IPS DF 4.7 (cell line): ENCODE results near the gene CLTCL1.

ENCODE experiments used
- DNase-seq: peaks from one replicate; pipeline ENCODE4 v3.0.0-alpha.2; 2013; ENCODE audit warnings: low spot score; ENCODE audit errors: extremely low read depth

Gene CLTCL1

DNA sequence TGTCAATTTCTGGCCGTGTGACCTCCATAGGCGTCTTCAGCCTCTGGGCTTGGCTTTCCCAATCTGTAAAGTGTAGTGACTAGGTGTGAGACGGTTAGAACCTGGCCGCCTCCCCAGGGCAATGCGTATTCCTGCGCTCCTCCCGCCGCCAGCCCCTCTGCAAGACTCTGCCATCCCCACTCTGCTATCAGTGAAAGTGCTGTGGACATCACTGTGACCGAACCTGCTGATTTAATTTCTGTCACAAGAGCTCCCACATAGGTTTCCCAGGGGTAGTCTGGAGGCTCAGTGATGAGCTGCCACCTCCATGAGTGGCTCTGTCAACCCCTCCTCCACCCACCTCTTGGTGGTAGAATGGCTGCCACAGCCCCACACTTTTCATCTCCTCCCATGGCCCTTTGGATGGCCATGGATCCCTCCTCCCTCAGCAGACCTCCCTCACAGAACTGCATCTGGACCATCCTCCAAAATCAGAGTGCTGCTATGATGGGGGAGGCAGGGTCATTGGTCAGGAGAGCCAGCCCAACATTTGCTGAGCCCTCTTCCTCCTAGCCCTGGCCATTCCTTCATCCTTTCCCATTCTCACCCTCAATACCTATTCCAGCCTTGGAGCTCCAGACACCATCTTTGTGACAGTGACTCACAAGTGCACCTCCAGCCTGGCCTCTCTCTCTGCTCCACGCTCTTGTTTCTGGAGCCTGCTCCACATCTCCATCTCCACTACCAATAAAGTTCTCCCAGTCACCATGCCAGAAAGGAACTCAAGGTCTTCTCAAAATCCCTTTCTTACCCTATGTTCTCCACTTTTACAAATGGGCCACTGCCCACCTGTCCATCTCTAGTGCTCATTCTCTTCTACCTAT is 140.0 kb downstream of the CLTCL1 start:
- DNase-seq = no peak

DNA sequence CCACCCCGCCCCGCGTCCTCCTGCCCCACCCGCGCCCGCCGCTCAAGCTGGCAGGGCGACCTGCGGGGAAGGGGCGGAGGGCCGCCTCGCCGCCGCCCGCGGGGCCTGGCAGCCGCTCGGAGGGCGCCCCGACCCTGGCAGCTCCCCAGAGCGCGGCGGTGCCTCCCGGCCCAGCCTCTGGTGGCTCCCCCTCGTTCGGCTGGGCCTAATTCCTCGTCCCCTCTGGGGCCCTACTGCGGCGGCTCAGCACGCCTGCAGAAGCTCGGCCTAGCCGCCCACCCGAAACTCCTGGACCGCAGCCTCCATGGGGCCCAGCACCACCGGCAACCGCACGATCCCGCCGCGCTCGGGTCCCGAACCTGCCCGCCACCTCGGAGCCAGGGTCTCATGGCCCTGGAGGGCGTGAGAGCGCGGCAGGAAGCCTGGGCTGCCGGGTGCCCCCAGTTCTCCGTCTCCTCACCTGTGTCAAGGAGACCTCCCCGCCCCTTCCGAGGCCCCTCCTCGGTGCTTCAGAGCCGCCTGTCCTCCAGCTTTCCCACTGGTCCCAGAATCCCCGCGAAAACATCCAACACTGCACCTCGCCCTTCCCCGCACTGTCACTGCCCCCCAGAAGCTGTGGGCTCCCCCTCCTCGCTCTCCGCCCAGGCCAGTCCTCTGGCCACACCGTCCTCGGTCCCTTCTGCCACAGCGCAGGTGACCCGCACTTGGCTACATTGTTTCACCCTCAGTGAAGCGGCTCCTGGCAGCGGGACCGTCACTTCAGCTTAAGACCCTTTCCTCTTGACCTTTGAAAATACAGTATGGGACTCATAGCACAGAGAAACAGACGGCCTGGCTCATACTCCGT is 140.8 kb downstream of the CLTCL1 start:
- no peak for DNase-seq

DNA sequence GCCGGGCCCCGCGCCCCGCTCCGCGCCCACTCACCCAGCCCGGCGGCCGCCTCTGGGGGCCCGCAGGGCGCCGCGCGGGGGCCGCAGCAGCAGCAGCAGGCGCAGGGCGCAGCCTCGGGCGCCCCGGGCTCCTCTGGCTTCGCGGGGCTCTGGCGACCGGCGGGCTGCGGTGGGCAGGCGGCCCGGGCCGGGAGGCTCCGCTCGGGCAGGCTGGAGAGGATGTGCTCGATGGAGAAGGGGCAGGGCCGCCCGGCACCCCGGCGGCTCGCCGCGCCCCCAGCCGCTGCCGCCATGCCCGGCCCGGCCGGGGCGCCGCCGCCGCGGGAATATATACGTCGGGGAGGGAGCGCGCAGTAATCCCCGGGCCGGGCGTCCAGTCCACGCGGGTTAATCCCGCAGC is 141.5 kb downstream of the CLTCL1 start, which contains the start of gene GSC2:
GSC2 (minus strand) TSS at position 302 of the 400 bp plus-strand sequence; CDS start at position 293, 9 bp downstream.
- no peak for DNase-seq

DNA sequence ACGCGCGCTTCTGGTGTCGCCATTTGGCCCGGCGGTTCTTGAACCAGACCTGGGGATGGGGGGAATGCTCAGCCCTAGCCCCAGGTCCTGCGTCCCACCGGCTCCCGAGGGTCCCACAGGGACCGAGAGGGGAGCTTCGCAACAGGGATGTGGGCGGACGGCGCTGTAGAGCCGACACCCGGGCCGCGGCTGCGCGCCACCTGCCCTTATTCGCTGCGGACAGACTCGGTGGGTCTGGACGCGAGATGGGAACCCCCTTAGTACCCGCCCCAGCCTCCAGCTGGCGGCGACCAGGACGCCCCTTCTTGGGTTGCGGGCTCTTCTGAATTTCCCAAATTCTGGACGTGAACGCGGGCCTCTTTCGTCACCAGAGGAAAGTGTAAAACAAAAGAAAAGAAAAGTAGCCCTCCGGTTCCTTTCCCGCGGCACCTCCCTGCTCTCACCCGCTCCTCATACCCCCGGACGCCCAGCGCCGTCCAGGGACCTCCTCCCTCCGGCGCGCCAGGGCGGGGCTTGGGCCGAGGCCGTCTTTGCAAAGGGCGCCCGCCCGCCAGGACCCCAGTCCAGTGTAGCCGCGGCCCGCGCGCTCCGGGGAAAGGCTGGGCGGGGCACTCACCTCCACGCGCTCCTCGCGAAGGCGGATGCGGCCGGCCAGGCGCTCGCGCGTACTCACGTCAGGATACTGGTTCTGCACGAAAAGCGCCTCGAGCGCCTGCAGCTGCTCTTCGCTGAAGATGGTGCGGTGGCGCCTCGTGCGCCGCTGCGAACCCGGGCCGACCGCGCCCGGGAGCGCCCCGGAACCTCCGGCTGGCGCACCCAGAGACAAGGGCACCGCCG is 142.3 kb downstream of the CLTCL1 start:
- DNase-seq = no peak

DNA sequence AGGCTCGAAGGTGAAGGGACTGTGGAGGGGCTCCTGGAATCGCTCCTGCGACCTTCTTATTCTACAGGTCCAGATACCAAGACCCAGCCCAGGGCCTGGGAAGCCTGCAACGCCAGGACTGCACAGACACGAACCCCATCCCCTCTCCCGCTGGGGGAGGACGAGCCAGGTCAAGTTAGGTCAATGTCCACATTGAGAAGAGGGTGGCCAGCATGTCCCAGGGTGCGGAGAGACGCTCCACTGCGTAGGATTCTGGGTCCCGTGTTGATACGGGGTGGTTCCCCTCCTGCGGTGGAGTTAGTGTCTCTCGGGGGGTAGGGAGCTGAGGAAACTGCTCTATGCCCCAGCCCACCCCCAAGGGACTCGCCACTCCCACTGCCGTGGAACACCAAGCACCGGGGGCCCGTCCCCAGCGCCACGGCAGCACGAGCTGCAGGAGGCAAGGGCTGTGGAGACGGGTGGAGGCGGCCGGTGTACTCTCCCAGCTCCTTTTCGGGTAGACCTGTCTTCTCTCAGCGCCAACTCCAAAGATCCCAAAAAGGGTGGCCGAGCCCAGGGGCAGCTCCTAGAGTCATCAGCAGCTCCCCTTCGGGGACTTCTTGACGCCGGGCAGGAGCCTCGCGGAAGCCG is 143.0 kb downstream of the CLTCL1 start:
- no peak for DNase-seq

DNA sequence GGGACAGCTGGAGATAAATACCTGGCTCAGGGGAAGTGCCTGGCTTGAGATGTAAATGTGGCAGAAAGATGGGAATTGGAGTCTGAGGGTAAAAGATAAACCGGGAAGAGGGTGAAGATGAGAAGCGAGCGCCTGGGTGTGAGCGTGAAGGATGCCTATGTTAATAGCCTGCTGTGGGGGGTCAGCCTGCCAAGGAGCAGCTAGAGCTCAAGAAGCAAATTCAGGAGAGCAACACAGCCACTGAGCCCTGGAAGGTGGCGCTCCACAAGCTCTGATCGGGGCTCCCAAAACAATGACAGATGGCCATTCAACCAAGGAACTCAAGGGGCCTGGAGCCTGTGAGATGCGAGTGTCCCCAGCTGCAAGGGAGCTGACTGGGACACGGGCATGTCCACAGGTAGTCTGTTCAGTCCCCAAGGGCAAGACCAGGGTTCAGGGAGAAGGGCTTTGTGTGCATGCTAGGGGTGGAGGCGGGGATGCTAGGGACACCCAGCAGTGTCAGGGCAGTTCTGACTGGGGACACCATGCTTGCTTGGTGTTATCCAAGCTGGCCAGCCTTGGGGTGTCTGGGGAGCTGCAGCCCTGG is 144.2 kb downstream of the CLTCL1 start:
- DNase-seq = no peak

DNA sequence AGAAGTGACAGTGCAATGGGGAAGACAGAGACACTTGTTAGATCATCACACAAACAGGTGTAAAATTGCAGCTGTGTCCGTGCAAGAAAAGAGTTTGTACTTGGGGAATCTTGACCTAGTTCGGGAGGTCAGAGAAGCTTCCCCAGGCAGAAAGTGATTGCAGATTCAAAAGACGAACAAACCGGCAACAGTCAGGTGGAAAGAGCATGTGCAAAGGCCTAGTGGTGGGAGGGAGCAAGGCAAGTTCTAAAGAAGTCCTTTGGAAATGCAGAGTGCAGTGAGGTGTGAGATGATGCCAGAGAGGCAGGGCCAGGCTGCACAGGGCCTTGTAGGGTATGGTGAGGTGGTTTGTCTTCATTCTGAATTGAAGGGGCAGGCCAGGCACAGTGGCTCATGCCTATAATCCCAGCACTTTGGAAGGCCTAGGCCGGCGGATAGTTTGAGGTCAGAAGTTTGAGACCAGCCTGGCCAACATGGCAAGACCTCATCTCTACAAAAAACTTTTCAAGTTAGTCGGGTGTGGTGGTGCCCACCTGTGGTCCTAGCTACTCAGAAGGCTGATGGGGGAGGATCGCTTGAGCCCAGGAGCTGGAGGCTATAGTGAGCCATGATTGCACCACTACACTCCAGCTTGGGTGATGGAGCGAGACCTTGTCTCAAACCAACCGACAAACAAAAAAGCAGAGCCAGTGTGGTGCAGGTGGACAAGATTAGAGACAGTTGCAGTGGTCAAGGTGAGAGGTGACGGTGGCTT is 145.1 kb downstream of the CLTCL1 start:
- DNase-seq = no peak

DNA sequence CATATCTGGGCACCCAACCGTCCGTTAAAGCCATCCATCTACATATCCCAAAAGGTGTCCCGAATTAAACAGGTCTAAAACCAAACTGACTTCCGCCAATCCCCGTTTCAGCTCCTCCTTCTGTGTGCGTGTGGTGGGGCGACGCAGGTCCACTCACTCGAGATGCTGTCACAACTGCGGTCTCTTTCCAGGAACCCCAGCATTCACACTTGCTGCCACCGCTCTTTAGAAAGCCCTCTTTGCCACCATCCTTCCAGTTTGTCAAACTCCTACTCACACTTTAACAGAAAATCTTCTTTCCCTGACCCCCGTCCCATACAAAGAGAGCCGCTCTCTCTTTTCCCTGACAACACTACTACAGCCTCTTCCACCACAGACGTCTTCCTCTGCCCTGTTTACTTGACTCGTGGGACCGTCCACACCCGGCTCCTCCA is 147.5 kb downstream of the CLTCL1 start:
- no peak for DNase-seq

DNA sequence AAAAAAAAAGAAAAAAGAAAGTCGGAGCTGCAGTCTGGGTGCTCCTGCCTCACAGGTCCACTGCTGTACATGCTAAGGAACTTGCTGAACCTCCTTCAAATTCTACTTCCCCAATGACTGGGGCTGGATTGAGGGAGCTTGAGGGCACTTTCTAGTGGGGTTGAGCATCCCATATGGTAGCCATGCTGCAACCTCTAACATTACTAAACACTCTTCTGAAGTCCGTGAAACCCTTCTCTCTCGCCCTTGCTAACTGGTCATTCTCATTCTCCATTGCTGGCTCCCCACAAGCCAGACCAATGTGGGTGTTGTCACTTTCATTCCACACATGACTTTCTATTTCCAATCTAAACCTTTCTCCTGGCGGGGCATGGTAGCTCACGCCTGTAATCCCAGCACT is 148.3 kb downstream of the CLTCL1 start:
- no peak for DNase-seq

DNA sequence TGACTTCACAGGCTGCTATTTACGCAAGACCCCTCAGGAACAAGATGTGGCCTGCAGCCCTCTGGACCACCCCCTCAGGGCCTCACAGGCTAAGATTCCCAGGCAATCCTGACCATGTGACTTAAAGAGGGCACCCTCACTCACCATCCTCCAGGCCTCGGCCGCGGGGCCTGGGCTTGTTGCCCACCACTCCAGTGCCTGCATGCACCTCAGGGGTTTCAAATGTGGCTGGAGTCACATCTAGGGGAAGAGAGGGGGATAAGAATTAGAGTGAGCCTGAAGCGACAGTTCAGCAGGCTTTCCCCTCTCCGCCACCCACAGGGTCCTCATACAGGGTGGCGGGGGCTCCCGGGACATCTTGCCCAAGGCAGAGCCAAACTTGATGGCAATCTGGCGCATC is 149.1 kb downstream of the CLTCL1 start:
- DNase-seq = no peak

DNA sequence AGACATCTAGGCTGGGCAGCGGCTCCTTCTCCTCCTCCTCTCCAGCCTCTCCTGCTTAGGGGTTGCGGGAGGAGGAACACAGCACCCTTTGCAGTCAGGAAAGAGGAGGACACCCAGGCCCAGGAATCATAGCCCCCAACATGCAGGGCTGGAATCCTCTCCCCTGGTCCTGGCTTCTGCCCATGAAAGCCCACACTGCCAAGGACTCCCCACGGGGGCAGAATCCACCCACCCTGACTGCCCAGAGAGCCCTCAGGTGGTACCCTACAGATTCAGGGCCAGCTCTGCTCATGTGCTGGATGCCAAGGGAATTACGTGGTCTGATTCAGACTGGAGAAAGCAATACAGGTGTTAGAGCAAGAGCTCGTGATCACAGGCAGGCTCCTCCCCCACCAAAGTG is 151.5 kb downstream of the CLTCL1 start:
- DNase-seq = no peak

DNA sequence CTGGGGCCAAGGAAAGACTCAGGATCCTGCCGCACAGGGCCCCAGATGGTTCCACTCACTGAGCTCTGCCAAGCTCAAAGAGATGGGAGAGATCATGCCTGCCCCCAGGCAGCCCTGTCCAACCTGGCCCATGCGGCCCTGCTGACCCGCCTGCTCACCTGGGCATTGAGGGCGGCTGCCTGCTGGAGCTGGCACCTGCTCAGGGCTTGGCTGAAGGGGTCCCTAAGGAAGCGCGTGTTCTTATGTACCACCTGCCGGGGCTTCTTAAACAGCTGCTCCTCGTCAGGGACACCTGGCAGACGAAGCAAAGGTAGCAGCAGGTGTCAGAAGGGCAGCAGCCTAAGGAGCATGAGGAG is 152.5 kb downstream of the CLTCL1 start:
- DNase-seq = no peak

DNA sequence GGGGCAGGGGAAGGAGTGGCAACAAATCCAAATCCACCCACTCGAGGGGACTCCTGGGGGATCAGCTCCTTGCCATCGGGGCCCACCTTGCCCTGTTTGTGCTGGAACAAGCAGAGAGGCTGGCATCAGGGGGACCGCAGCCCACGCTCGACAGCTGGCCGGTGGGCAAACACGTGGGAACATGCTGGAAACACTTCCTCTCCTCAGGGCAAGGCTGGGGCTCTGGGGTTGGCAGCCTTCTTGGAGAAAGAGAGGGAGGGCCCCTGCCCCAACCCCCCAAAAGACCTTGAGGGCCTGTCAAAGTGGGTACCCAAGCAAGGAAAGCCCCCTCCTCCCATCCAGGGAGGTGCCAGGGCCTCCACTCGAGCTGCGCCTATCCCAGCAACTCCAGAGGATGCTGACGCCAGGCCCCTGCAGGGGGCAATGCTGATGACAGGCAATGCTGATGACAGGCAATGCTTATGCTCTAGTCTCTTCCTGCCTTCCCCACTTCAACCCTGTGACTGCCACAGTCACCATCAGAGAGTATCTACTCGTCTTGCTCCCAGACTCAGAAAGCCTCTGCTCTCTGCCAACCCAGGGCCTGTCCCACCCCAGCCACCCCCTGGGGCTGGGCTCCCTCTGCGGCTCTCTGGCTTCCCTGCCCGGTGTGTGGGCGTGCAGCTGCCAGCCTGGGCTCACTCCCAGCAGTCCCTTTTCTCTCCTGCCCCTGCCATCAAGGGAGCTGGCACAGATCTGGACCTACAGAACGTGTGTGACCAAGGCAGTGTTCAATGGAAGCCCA is 153.1 kb downstream of the CLTCL1 start:
- no peak for DNase-seq

DNA sequence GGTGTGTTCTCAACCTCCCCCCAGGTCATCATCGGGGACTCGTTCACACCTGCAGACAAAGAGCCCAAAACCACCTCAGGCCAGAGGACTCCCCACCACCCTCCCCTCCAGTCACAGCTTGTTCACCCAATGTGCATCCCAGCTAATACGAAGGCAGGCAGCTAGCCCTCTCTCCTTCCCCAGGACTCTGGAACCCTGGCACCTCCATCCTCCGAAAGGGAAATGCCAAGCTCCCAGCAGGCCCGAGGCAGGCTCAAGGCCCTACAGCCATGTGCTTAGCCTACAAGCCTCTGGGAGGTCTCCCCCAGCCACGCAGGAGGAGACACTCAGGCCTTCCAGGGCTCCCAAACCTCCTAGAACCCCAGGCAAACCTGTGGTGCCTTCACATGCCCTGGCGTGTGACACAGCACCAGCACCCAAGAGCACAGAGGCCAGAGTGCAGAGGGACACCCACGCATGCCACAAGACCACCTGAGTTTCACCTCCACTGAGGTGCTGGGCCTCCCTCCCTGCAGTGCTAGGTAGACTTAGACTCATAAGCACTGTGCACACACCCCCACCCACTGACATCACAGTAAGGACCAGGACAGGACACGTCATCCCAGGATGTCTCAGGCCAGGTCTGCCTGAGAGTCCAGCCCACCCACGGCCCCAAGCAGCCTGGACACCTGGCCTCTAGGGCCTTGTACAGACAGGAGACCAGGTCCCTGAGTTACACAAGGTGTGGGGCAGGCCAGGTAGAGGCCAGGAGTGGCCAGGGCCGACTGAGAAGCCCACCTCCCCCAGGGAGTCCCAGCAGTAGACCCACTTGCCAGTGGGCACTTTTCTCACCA is 153.9 kb downstream of the CLTCL1 start:
- no peak for DNase-seq

DNA sequence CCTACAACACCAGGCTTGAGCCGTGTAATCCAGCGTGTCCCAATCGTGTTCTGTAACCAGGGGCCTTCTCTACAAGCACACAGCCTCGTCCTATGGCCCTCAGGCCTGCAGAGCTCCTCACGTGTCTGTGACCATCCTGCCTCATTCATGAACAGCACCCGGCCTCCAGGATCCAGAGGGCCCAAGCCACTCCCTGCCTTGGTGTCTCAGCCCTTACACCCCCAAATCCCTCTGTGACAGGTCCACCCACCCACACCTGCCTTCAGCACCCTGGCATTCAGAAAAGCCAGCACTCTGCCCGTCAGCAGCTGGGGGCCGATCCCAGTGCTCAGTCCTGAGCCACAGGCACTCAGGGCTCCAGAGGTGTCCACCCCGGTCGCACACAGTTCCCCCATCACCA is 154.6 kb downstream of the CLTCL1 start:
- no peak for DNase-seq

DNA sequence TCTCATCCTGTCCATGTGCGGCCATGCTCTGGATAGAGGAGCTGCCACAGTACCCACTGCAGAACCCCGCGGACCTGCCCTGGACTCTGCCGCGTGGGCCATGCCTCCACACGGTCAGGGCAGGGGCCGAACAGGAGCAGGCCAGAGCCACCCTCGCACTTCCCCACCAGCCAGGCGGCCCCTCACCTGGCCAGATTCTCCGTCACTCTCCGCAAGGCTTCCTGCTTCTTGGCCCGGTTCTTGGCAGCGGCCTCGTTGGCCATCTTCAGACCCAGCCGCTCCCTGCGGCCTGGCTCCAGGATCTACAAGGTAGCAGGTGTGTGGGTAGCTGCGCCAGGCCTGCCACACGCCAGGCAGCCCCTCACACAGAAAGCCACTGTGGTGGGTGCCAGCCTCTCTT is 156.6 kb downstream of the CLTCL1 start:
- DNase-seq = no peak

DNA sequence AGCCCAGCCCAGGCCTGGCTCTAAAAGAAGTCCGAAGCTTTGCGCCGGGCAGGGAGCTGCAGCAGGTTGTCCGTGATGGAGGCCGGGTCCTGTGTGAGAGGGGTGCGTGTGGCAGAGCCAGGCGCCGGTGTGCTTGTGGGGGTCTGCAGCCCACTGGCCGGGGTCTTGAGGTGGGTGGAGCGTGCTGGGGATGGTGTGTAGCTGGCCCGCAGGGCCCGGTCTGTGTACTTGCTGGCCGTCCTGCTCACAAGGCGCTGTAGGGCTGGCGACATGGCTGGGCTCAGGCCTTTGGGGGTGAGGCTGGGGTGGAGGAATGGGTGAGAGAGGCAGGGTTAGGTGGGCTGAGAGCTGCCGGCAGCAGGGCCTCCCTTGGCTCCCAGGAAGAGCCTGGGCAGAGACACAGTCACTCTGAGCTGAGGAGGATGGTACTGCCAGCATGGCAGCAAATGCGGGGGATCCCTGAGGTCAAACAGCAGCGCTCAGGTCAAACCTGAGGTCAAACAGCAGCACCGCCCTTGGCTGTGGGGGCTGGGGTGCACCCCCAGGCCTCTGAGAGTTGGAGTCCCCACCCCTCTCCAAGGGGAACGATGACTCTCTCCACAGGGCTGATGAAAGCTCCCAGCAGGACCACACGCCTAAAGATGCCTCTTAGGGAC is 157.2 kb downstream of the CLTCL1 start:
- no peak for DNase-seq

DNA sequence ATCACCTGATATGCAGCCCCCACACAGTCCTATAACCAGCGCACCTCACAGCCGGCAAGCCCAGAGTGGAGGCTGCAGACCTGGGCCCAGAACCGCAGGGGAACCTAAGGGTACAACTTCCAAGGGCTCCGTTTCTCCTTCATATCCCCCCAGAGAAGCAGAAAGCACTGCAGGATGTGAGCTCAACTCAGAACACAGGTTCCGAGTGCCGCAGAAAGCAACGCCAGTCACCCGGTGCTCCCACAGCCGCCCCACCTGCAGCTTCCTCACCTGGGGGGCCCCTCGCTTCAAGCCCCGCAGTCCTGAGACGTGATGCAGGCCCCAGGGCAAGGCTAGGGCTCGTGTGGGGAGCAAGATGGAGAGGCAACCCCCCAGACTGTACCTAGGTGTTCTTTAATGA is 158.0 kb downstream of the CLTCL1 start:
- no peak for DNase-seq
